ENCODE results near the gene FBXO28. TPM values are rescaled to one million over a fixed set of nuclear protein-coding genes. Genes with fewer than 3 reads are reported as not detected.
"Not testable (repeated sequence)": the region's sequence is repeated elsewhere in the genome, so short reads cannot be mapped to it uniquely, and the experiment has no call there.

The FBXO28 gene, protein sequence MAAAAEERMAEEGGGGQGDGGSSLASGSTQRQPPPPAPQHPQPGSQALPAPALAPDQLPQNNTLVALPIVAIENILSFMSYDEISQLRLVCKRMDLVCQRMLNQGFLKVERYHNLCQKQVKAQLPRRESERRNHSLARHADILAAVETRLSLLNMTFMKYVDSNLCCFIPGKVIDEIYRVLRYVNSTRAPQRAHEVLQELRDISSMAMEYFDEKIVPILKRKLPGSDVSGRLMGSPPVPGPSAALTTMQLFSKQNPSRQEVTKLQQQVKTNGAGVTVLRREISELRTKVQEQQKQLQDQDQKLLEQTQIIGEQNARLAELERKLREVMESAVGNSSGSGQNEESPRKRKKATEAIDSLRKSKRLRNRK
- 18.6 TPM for total RNA-seq
- long read RNA-seq, full-length matches to known transcripts: 12 of 18 reads
- long read RNA-seq, partial matches to known transcripts: 0 of 18 reads
- long read RNA-seq, other reads (novel, unspliced or antisense): 6 of 18 reads

- ATAC-seq (ENCODE audit: poor library complexity): peak; percentile 99
- peak; percentile 95 for DNase-seq
- intact Hi-C loops (cut with DNase I): no loop called here
Measured at GRCh38 chr1:224113918-224114786, at the start of gene FBXO28. Gene FBXO28, plus strand, starts transcription at chr1:224114111. Its CDS starts 19 bp downstream, at chr1:224114130.

- intact Hi-C loops (cut with DNase I): no loop called here
- no peak for DNase-seq
- no peak for ATAC-seq (ENCODE audit: poor library complexity)
Measured at GRCh38 chr1:224064150-224064549, 49.8 kb upstream of the FBXO28 start.

GRCh38 chr1:224065455-224065854 is 48.5 kb upstream of the FBXO28 start:
- intact Hi-C loops (cut with DNase I): no loop called here
- DNase-seq (no peak), ATAC-seq (ENCODE audit: poor library complexity) (no peak)

DNA sequence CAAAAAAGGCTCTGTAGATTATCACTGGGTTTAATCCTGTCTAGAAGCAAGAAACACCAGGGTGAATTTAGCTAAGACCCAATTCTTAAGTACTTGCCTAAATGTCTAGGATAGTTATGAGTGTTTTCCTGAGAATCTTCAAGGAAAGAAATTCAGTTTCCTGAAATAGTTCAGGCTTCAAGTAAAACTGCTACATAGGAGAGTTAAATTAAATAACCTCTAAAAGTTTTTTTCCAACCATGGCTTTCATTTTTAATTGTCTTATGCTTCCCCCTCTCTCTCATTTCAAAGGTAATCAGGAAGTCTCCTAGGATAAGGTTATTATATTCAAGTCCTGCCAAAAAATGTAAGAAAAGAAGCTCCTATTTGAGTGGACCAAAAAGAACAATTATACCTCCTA is 46.7 kb upstream of the FBXO28 start:
- no peak for ATAC-seq (ENCODE audit: poor library complexity)
- intact Hi-C loops (cut with DNase I): no loop called here
- no peak for DNase-seq

DNA sequence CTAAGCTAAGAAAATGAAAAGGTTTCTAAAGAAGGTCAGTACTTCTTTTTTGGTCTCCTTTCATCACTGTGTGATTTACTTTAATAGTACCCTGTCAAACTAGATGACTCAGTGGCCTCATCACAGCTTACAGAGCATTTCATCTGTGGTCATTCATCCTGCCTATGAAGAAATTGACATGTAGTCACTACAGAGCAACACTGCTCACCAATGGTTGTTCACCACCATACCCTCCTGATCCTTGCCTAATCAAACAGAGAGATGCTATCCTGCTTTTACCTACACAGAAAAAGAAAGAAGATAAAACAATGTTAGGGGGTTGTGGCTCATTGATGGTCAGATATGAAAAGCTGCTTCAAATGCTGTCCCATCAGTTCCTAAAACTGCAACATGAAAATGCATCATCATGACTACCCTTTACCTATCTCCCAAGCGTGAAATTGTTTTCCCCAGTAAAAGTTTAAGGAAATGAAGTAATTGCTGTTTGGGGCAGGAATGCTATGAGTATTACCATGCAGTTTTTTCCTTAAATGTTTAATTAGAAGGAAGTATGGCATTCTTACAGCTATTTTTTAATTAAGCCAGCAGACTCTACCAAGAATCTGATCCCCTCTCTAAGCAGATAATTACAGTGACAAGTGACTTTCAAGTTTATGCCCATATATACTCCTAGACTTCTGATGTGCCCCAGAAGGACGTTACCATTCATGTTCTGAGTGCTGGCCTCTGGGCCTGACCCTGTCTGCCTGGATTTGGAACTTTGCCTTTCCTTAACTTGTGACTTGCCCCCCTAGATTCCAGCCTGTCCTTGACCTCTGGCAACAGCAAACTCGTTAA is 46.1 kb upstream of the FBXO28 start:
- intact Hi-C loops (cut with DNase I): no loop called here

GRCh38 chr1:224068458-224069072 is 45.3 kb upstream of the FBXO28 start:
- DNase-seq: no peak
- intact Hi-C loops (cut with DNase I): no loop called here
- ATAC-seq (ENCODE audit: poor library complexity): no peak

More for the DNA sequence above, 46.1 kb upstream of the FBXO28 start:
- DNase-seq: no peak
- ATAC-seq (ENCODE audit: poor library complexity): no peak

- intact Hi-C loops (cut with DNase I): no loop called here
Measured at GRCh38 chr1:224069138-224069537, 44.8 kb upstream of the FBXO28 start.

DNA sequence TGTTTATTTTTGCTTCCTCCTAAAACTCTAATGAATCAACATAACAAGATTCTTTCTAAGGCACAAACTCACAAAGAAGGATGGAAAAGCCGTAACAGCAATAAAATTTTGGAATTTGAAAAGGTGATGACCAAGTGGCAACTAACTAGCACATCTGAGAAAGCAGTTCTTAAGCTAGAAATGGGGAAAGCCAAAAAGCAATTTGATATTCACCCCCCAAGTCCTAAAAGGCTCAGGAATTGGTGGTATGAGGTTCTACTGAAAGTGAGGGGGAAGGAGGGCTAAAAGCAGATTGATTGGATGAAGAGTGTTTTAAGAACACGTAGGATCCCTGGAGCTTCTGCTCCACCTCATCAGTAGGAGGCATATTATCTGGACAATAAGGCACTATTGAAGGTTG is 43.4 kb upstream of the FBXO28 start:
- ATAC-seq (ENCODE audit: poor library complexity): no peak
- no peak for DNase-seq
- intact Hi-C loops (cut with DNase I): no loop called here

More at GRCh38 chr1:224069138-224069537, 44.8 kb upstream of the FBXO28 start:
- no peak for DNase-seq
- no peak for ATAC-seq (ENCODE audit: poor library complexity)

- intact Hi-C loops (cut with DNase I): no loop called here
Measured at GRCh38 chr1:224076407-224076806, 37.5 kb upstream of the FBXO28 start.

GRCh38 chr1:224079644-224080043 is 34.3 kb upstream of the FBXO28 start:
- DNase-seq; ATAC-seq (ENCODE audit: poor library complexity); intact Hi-C loops (cut with DNase I): not testable (repeated sequence)

More at GRCh38 chr1:224076407-224076806, 37.5 kb upstream of the FBXO28 start:
- DNase-seq (no peak), ATAC-seq (ENCODE audit: poor library complexity) (no peak)

DNA sequence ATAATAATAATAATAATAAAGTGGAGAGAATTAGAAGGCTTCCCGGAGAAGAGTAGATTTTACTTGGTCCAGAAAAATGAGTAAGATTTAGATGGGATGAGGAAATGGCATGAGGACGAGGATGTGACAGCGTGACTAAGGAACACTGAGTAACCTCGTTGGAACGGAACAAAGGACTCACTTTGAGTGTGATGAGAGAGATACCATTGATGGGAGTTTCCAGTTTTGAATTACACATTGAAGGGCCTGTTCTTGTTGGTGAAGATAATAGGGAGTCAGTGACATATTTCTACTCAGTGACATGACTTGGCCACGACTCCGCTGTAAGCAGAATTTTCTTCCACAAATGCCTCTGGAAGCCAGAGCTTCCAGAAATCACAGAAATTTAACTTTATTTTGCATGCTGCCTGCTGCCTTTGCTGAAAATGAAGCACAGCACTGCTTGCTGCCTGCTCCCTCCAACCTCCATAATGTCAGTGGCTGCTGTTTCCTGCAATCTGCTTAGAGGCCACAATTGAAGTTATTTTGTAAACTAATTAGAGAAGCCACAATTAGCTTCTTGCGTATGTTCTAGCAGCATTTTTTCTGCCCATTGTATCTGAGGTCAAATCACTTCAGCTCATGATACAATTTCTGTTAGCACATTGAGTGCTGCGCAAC is 33.7 kb upstream of the FBXO28 start:
- intact Hi-C loops (cut with DNase I): no loop called here
- no peak for DNase-seq
- ATAC-seq (ENCODE audit: poor library complexity): no peak

DNA sequence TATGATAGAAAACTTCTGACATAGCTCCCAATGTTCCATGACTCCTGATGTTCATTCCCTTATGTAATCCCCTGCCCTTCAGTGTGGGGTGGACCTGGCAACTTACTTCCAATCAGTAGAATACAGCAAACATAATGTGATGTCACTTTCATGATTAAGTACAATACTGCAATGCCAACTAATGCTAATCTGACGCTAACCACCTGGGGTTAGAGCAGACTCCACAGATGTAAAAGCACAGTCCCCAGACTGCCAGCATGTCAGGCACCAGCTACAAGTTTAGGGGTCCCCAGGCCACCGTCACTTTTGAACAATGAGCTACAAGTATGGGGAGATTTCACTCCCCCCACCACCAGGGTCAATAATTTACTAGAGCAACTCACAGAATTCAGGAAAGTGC is 32.3 kb upstream of the FBXO28 start:
- DNase-seq (no peak), ATAC-seq (ENCODE audit: poor library complexity) (no peak)
- intact Hi-C loops (cut with DNase I): no loop called here

- intact Hi-C loops (cut with DNase I): no loop called here
- no peak for ATAC-seq (ENCODE audit: poor library complexity)
- DNase-seq: no peak
Measured at GRCh38 chr1:224082146-224082545, 31.8 kb upstream of the FBXO28 start.

- intact Hi-C loops (cut with DNase I): no loop called here
- DNase-seq: no peak
- no peak for ATAC-seq (ENCODE audit: poor library complexity)
Measured at GRCh38 chr1:224084867-224085266, 29.0 kb upstream of the FBXO28 start.

DNA sequence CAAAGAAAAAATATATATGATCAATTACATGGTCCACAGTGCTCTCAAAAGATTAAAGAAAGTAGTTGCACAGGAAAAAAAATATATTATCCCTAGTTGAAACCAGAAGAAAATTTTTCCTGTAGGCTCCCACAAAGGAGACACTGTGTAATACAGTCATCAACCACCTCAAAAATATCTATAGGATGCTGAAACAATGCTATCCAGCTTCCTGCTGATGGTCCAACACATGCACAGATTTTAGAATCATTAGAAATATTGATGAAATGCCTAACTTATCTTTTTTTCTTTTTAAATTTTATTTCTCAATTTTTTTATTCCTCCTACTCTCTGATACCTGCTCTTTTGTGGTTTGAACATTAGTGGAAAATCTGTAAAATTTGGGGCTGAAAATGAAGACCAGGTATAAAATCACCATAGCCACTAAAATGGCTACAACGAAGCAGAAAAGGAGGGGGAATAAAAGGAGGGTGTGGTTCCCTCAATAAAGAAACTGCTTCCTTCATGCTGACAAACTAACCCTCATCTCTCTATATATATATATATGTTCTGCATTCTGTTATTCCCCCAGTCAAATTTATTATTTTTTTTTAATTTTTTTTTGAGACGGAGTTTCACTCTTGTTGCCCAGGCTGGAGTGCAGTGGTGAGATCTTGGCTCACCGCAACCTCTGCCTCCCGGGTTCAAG is 28.3 kb upstream of the FBXO28 start:
- ATAC-seq (ENCODE audit: poor library complexity) (no peak), DNase-seq (no peak)
- intact Hi-C loops (cut with DNase I): no loop called here

GRCh38 chr1:224087286-224087794 is 26.6 kb upstream of the FBXO28 start:
- ATAC-seq (ENCODE audit: poor library complexity): no peak
- no peak for DNase-seq
- intact Hi-C loops (cut with DNase I): no loop called here

- intact Hi-C loops (cut with DNase I): no loop called here
- DNase-seq (no peak), ATAC-seq (ENCODE audit: poor library complexity) (no peak)
Measured at GRCh38 chr1:224089583-224089982, 24.3 kb upstream of the FBXO28 start.
